Subcutaneous adipose tissue (tissue), 4 donors: ENCODE results near the gene EPHB4. TPM values are rescaled to one million over a fixed set of nuclear protein-coding genes. Genes with fewer than 3 reads are reported as not detected.

ENCODE experiments used
- CTCF ChIP-seq: fragments of 450-650 bp; IDR thresholded peaks from one replicate; pipeline ENCODE4 v1.5.1; 2016; ENCODE audit warnings: low read depth, mild to moderate bottlenecking, control low read depth, antibody characterized with exemption, moderate library complexity
- total RNA-seq, 4 donors: library from RNA; depleted of rRNA; stranded (reverse); fragments of >200 nt; gene quantifications; one replicate each; pipeline ENCODE4 v1.1.0, GENCODE V29; 2016

EPHB4 gene
- total RNA-seq, 4 donors from 2014 or later, result 9.5 to 53.7 (median 14.7) TPM

DNA sequence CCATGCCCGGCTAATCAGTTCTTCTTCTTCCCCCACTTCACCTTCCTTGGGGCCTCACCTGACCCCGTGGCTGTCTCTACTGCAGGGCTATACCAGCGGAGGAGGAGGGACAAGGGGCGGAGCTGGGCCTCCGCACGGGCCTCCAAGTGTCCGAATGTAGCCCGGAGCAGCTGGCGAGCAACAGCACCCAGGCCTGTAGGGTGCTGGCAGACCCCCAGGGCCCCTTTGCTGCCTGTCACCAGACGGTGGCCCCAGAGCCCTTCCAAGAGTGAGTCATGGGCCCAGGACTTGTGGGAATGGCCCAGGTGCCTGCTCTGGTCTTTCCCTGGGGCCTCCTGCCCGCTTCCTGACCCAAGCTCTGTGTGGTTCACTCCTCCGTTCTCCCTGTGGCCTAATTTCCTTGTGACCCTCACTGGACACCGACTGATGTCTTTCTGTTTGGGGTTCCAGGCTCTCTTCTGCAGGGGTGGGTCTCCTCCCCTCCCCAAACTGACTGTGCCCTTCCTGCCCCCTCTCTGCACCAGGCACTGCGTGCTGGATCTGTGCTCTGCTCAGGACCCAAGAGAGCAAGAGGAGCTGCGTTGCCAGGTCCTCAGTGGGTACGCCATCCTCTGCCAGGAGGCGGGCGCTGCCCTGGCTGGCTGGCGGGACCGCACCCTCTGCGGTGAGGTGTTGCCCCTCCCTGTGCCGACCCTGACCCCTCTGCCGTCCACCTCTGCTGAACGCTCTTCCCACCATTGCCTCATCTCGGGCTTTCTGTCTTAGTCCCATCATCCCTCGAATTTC lies 35.2 kb downstream of the EPHB4 start:
- TF ChIP-seq CTCF, result no peak

DNA sequence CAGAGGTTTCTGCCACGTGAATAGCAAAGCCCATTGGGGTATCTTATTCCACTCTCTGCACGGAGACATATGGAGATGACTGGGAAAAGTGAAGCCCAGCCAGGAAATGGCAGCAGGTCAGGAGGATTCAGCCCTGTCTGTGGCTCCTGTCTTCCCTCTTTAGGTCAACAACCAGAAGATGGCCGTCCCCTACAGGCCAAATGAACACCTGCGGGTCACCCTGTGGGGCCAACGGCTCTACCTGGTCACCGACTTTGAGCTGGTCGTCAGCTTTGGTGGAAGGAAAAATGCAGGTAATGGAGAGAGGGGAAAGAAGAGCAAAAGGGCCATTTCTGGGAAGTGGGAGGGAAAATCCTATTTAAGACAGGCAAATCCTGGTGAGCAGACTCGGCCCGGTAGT lies 38.3 kb downstream of the EPHB4 start:
- TF ChIP-seq CTCF, result no peak

DNA sequence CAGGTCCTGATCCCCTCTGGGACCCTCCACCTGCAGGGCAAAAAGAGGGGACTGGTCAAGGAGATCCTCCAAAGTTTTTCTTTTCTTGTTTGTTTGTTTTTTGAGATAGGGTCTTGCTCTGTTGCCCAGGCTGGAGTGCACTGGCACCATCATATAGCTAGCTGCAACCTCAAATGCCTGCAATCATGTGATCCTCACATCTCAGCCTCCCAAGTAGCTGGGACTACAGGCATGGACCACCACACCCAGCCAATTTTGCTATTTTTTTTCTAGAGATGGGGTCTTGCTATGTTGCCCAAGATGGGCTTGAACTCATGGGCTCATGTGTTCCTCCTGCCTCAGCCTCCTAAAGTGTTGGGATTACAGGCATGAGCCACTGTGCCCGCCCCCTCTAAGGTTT lies 41.0 kb downstream of the EPHB4 start:
- TF ChIP-seq CTCF, result no peak

GRCh38 chr7:100785878-100786277 lies 41.4 kb downstream of the EPHB4 start:
- TF ChIP-seq CTCF, result no peak

DNA sequence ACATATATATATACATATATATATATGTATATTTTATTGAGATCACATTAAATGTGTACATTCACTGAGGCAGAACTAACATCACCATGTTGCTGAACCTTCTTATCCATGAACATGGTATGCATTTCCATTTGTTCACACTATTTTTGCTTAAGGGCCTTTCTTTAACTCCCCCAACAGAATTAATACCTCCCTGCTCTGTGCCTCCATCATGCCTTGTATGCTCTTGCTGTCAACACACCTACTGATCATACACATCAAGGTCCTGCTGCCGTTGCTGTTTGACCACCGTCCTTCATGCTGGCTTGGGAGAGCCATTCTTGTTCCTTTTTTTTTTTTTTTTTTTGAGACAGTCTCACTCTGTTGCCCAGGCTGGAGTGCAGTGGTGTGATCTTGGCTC lies 43.5 kb downstream of the EPHB4 start:
- TF ChIP-seq CTCF, result no peak

- no peak for TF ChIP-seq CTCF
These were observed 46.1 kb downstream of the EPHB4 start for GRCh38 chr7:100781255-100781654.

DNA sequence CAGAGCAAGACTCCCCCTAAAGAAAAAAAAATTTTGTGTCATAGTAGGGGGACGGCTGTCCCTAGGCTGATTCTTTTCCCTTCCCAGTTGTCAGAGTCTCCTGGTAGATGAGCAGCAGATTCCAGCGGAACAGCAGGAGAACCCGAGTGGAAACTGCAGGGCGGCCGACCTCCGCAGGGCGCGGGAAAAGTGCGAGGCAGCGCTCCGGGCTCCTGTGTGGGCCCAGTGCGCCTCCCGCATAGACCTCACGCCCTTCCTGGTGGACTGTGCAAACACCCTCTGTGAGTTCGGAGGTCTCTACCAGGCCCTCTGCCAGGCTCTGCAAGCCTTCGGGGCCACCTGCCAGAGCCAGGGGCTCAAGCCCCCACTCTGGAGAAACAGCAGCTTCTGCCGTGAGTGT lies 48.0 kb downstream of the EPHB4 start:
- TF ChIP-seq CTCF, result no peak
